ENCODE measurements around the gene LRTM2. TPM values are rescaled to one million over a fixed set of nuclear protein-coding genes. Genes with fewer than 3 reads are reported as not detected.

LRTM2 gene
- polyA plus RNA-seq, 1 donor (not counting 4 experiments of a cell fraction or from before 2014, with no cell fraction given): not detected

DNA sequence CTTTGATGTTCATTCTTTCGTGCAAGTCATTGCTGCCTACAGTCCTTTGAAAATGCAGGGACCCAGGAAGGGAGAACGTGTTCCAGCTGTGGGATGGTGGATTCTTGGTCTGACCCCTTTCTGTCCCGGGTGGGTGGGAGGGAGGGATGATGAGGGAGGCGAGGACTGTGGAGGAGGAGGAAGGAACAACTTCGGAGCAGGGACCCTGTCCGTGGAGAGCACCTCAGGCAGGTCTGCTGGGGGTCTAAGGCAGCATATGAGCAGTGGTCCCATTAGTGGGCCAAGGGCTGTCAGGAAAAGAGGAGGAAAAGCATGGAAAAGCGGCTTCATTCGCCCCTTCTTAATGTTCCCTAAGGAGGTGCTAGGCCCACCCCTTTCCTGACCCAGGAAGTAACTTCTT, 62.0 kb downstream of the LRTM2 start:
- DNase-seq (ENCODE audit: low read depth, low spot score) (no peak), FAIRE-seq (no peak)
- Histone ChIP-seq H3K9me3 (ENCODE audit: control insufficient read depth, low read depth, low read length) (no peaks in the 10 kb centered on the region), H3K4me3 (ENCODE audit: control insufficient read depth in 2 of 3, extremely low read depth in 1 of 3, insufficient read depth in 2 of 3, low read depth in 1 of 3, low read length in 3 of 3) (no peak overlapping the region), H3K36me3 (ENCODE audit: control insufficient read depth in 2 of 2, extremely low read depth in 1 of 2, insufficient read depth in 2 of 2, low read length in 2 of 2) (no peaks in the 10 kb centered on the region), H3K27ac (ENCODE audit: control insufficient read depth, insufficient read depth, low read length) (no peak overlapping the region), H3K79me2 (ENCODE audit: control insufficient read depth, insufficient read depth, low read length) (no peaks in the 10 kb centered on the region), H2AFZ (ENCODE audit: control insufficient read depth, low read length) (no peak overlapping the region), H3K9me1 (ENCODE audit: control insufficient read depth, extremely low read depth, insufficient read depth, low read length) (no peaks in the 10 kb centered on the region), H3K9ac (ENCODE audit: control insufficient read depth, extremely low read depth, insufficient read depth, low read length) (no peak overlapping the region), H3K27me3 (ENCODE audit: control insufficient read depth, extremely low read depth, insufficient read depth, low read length) (no peaks in the 10 kb centered on the region), H4K20me1 (ENCODE audit: control insufficient read depth, extremely low read depth, insufficient read depth, low read length) (no peaks in the 10 kb centered on the region), H3K4me2 (ENCODE audit: control insufficient read depth, extremely low read depth, insufficient read depth, low read depth, low read length) (no peak overlapping the region), H3K4me1 (ENCODE audit: control insufficient read depth, extremely low read depth, insufficient read depth, low read length) (no peaks in the 10 kb centered on the region)
- TF ChIP-seq, protein P1, sequence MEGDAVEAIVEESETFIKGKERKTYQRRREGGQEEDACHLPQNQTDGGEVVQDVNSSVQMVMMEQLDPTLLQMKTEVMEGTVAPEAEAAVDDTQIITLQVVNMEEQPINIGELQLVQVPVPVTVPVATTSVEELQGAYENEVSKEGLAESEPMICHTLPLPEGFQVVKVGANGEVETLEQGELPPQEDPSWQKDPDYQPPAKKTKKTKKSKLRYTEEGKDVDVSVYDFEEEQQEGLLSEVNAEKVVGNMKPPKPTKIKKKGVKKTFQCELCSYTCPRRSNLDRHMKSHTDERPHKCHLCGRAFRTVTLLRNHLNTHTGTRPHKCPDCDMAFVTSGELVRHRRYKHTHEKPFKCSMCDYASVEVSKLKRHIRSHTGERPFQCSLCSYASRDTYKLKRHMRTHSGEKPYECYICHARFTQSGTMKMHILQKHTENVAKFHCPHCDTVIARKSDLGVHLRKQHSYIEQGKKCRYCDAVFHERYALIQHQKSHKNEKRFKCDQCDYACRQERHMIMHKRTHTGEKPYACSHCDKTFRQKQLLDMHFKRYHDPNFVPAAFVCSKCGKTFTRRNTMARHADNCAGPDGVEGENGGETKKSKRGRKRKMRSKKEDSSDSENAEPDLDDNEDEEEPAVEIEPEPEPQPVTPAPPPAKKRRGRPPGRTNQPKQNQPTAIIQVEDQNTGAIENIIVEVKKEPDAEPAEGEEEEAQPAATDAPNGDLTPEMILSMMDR (optimal IDR thresholded peaks at IDR 0.05 in 1 of 3, IDR thresholded peaks at IDR 0.05 in 1 of 3, conservative IDR thresholded peaks at IDR 0.05 in 1 of 3; ENCODE audit: extremely low read depth in 1 of 3, insufficient read depth in 2 of 3, low read length in 3 of 3): no peak
- TF ChIP-seq EZH2 (IDR thresholded peaks at IDR 0.05; ENCODE audit: low read length): no peak
- dilution Hi-C loops (cut with MboI; ENCODE audit: extremely low pct_ligation_motif_present, low sequenced_read_pairs): no loop called here

- dilution Hi-C loops (cut with MboI; ENCODE audit: extremely low pct_ligation_motif_present, low sequenced_read_pairs): no loop called here
- Histone ChIP-seq H4K20me1 (ENCODE audit: control insufficient read depth, extremely low read depth, insufficient read depth, low read length) (no peaks in the 10 kb centered on the region), H2AFZ (ENCODE audit: control insufficient read depth, low read length) (no peak overlapping the region), H3K4me1 (ENCODE audit: control insufficient read depth, extremely low read depth, insufficient read depth, low read length) (no peaks in the 10 kb centered on the region), H3K9me3 (ENCODE audit: control insufficient read depth, low read depth, low read length) (no peaks in the 10 kb centered on the region), H3K36me3 (ENCODE audit: control insufficient read depth in 2 of 2, extremely low read depth in 1 of 2, insufficient read depth in 2 of 2, low read length in 2 of 2) (no peaks in the 10 kb centered on the region), H3K79me2 (ENCODE audit: control insufficient read depth, insufficient read depth, low read length) (no peaks in the 10 kb centered on the region), H3K27ac (ENCODE audit: control insufficient read depth, insufficient read depth, low read length) (no peak overlapping the region), H3K9me1 (ENCODE audit: control insufficient read depth, extremely low read depth, insufficient read depth, low read length) (no peaks in the 10 kb centered on the region), H3K4me2 (ENCODE audit: control insufficient read depth, extremely low read depth, insufficient read depth, low read depth, low read length) (no peak overlapping the region), H3K4me3 (ENCODE audit: control insufficient read depth in 2 of 3, extremely low read depth in 1 of 3, insufficient read depth in 2 of 3, low read depth in 1 of 3, low read length in 3 of 3) (no peak overlapping the region), H3K27me3 (ENCODE audit: control insufficient read depth, extremely low read depth, insufficient read depth, low read length) (no peaks in the 10 kb centered on the region), H3K9ac (ENCODE audit: control insufficient read depth, extremely low read depth, insufficient read depth, low read length) (no peak overlapping the region)
- FAIRE-seq (no peak), DNase-seq (ENCODE audit: low read depth, low spot score) (no peak)
- TF ChIP-seq, protein P1 (optimal IDR thresholded peaks at IDR 0.05 in 1 of 3, IDR thresholded peaks at IDR 0.05 in 1 of 3, conservative IDR thresholded peaks at IDR 0.05 in 1 of 3; ENCODE audit: extremely low read depth in 1 of 3, insufficient read depth in 2 of 3, low read length in 3 of 3): no peak
- no peak for TF ChIP-seq EZH2 (IDR thresholded peaks at IDR 0.05; ENCODE audit: low read length)
Observed at GRCh38 chr12:1882850-1883470, 62.6 kb downstream of the LRTM2 start.
